Sigmoid colon (tissue), 3 donors: ENCODE results near the gene CENPU.

Experiments used
- POLR2A ChIP-seq, 2 donors: fragments of 450-650 bp; IDR thresholded peaks; one replicate each; pipeline ENCODE4 v1.6.1; 2016; ENCODE audit warnings: antibody characterized with exemption in 2 of 2, mild to moderate bottlenecking in 2 of 2, moderate library complexity in 2 of 2
- TF ChIP-seq, protein P1 (sequence below), 4 experiments: fragments of 450-650 bp in 3 of 4; fragments of 200-600 bp in 1 of 4; IDR thresholded peaks; one replicate each; pipeline ENCODE4 v1.5.1; 2016 to 2019; ENCODE audit warnings: antibody characterized with exemption in 4 of 4, mild to moderate bottlenecking in 3 of 4, moderate library complexity in 2 of 4

DNA sequence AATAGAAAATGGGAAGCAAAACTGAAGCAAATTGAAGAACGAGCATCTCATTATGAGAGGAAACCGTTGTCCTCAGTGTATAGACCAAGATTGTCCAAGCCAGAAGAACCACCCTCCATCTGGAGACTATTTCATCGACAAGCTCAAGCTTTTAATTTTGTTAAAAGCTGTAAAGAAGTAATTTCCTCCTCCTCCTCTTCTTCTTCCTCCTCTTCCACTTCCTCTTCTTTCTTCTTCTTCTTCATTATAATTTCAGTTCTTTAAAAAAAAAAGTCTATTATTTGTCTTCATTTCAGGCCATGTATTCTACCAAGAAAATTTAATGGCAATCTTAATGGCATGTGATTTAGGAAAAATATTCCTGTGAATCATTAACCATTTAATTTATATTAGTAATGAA lies 76.8 kb downstream of the CENPU start:
- TF ChIP-seq, protein P1, sequence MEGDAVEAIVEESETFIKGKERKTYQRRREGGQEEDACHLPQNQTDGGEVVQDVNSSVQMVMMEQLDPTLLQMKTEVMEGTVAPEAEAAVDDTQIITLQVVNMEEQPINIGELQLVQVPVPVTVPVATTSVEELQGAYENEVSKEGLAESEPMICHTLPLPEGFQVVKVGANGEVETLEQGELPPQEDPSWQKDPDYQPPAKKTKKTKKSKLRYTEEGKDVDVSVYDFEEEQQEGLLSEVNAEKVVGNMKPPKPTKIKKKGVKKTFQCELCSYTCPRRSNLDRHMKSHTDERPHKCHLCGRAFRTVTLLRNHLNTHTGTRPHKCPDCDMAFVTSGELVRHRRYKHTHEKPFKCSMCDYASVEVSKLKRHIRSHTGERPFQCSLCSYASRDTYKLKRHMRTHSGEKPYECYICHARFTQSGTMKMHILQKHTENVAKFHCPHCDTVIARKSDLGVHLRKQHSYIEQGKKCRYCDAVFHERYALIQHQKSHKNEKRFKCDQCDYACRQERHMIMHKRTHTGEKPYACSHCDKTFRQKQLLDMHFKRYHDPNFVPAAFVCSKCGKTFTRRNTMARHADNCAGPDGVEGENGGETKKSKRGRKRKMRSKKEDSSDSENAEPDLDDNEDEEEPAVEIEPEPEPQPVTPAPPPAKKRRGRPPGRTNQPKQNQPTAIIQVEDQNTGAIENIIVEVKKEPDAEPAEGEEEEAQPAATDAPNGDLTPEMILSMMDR (IDR thresholded peaks at IDR 0.05): no peak
- TF ChIP-seq POLR2A (IDR thresholded peaks at IDR 0.05): no peak
